OCI-LY1 (cell line): ENCODE measurements around the gene YLPM1.
A peak's percentile ranks its signal among the peaks of the same experiment; 100 is the strongest.

Experiments used
- H2AFZ ChIP-seq: fragments of 200-600 bp; sonication (generic), shearing (Covaris generic); 2 replicates; pipeline ENCODE4 v1.6.0; 2014; ENCODE audit warnings: antibody characterized with exemption, mild to moderate bottlenecking, low read length
- H3F3A ChIP-seq: fragments of 200-600 bp; sonication (generic), shearing (Covaris generic); 2 replicates; pipeline ENCODE4 v1.6.0; 2014; ENCODE audit warnings: mild to moderate bottlenecking, antibody characterized with exemption, low read length, moderate library complexity; ENCODE audit not compliant: insufficient read depth
- H3K27ac ChIP-seq: fragments of 200-600 bp; sonication (generic); 2 replicates; pipeline ENCODE4 v1.5.1; 2014; ENCODE audit warnings: low read length, mixed run types, mild to moderate bottlenecking, low read depth; ENCODE audit not compliant: poor library complexity, severe bottlenecking
- H3K27me3 ChIP-seq: fragments of 200-600 bp; sonication (generic); 2 replicates; pipeline ENCODE4 v1.6.0; 2014; ENCODE audit warnings: antibody characterized with exemption, mild to moderate bottlenecking, low read length, moderate library complexity; ENCODE audit not compliant: insufficient read depth
- H3K36me3 ChIP-seq: fragments of 200-600 bp; sonication (generic); 2 replicates; pipeline ENCODE4 v1.6.1; 2014; ENCODE audit warnings: mild to moderate bottlenecking, antibody characterized with exemption, low read length, moderate library complexity, mixed read lengths; ENCODE audit not compliant: insufficient read depth
- H3K4me1 ChIP-seq: fragments of 200-600 bp; sonication (generic); 2 replicates; pipeline ENCODE4 v1.5.1; 2014; ENCODE audit warnings: mild to moderate bottlenecking, low read length, moderate library complexity; ENCODE audit not compliant: insufficient read depth, severe bottlenecking
- H3K4me2 ChIP-seq: fragments of 200-600 bp; sonication (generic), shearing (Covaris generic); 2 replicates; pipeline ENCODE4 v1.6.1; 2014; ENCODE audit warnings: low read length
- H3K4me3 ChIP-seq: fragments of 200-600 bp; sonication (generic); 2 replicates; pipeline ENCODE4 v1.5.1; 2014; ENCODE audit warnings: low read length, low read depth, mild to moderate bottlenecking, mixed read lengths; ENCODE audit not compliant: poor library complexity, severe bottlenecking
- H3K79me2 ChIP-seq: fragments of 200-600 bp; shearing (Covaris generic); 2 replicates; pipeline ENCODE4 v1.6.1; 2016; ENCODE audit warnings: mixed run types, low read length, mixed read lengths; ENCODE audit not compliant: insufficient read depth
- H3K9ac ChIP-seq: fragments of 200-600 bp; sonication (generic), shearing (Covaris generic); 2 replicates; pipeline ENCODE4 v1.6.1; 2014; ENCODE audit warnings: mild to moderate bottlenecking, low read length, mixed read lengths
- H3K9me2 ChIP-seq: fragments of 200-600 bp; sonication (generic), shearing (Covaris generic); 2 replicates; pipeline ENCODE4 v1.6.1; 2014; ENCODE audit warnings: low read depth, mild to moderate bottlenecking, low read length, mixed read lengths
- H3K9me3 ChIP-seq: fragments of 200-600 bp; shearing (Covaris generic); 2 replicates; pipeline ENCODE4 v1.6.1; 2014; ENCODE audit warnings: low read length, mixed read lengths
- H4K20me1 ChIP-seq: fragments of 200-600 bp; sonication (generic), shearing (Covaris generic); 2 replicates; pipeline ENCODE4 v1.6.0; 2016; ENCODE audit warnings: mild to moderate bottlenecking, low read length; ENCODE audit not compliant: insufficient read depth
- CTCF ChIP-seq: fragments of 200-600 bp; sonication (generic), shearing (Covaris generic); IDR thresholded peaks from 2 replicates; pipeline ENCODE4 v1.5.1; 2017; ENCODE audit warnings: mild to moderate bottlenecking, antibody characterized with exemption, low read length, moderate library complexity, mixed read lengths
- EZH2 ChIP-seq: fragments of 200-600 bp; sonication (generic), shearing (Covaris generic); IDR thresholded peaks from 2 replicates; pipeline ENCODE4 v1.8.0; 2017; ENCODE audit warnings: borderline replicate concordance, mixed run types, mild to moderate bottlenecking, antibody characterized with exemption, low read length, moderate library complexity, mixed read lengths

YLPM1 gene

GRCh38 chr14:74859757-74860552 lies 96.8 kb downstream of the YLPM1 start:
- Histone ChIP-seq H3K9ac (no peak overlapping the region), H4K20me1 (no peaks in the 10 kb centered on the region), H2AFZ (no peak overlapping the region), H3K27me3 (no peaks in the 10 kb centered on the region; the same call in 1 of the 2 replicates), H3K4me3 (no peak overlapping the region), H3K4me2 (no peak overlapping the region), H3K9me3 (no peaks in the 10 kb centered on the region), H3K36me3 (no peaks in the 10 kb centered on the region), H3K27ac (no peak overlapping the region), H3K4me1 (no peaks in the 10 kb centered on the region), H3K79me2 (no peaks in the 10 kb centered on the region), H3F3A (no peaks in the 10 kb centered on the region), H3K9me2 (no peaks in the 10 kb centered on the region)
- no peak for TF ChIP-seq CTCF
- TF ChIP-seq EZH2: no peak

- Histone ChIP-seq H4K20me1 (no peaks in the 10 kb centered on the region), H3K27ac (no peak overlapping the region), H3K79me2 (no peaks in the 10 kb centered on the region), H3K4me2 (no peak overlapping the region), H3K4me3 (no peak overlapping the region), H2AFZ (no peak overlapping the region), H3K9ac (no peak overlapping the region), H3K9me2 (no peaks in the 10 kb centered on the region), H3K27me3 (no peaks in the 10 kb centered on the region; the same call in 1 of the 2 replicates), H3K4me1 (no peaks in the 10 kb centered on the region), H3F3A (no peaks in the 10 kb centered on the region), H3K9me3 (no peaks in the 10 kb centered on the region), H3K36me3 (no peaks in the 10 kb centered on the region)
- TF ChIP-seq EZH2: no peak
- TF ChIP-seq CTCF: peak; percentile 89
Observed at GRCh38 chr14:74860899-74861733, 98.0 kb downstream of the YLPM1 start.

- Histone ChIP-seq H3K9me2 (no peaks in the 10 kb centered on the region), H3K9me3 (no peaks in the 10 kb centered on the region), H3K4me1 (no peaks in the 10 kb centered on the region), H3K4me3 (no peak overlapping the region), H3F3A (no peaks in the 10 kb centered on the region), H2AFZ (no peak overlapping the region), H3K9ac (no peak overlapping the region), H3K36me3 (no peaks in the 10 kb centered on the region), H4K20me1 (no peaks in the 10 kb centered on the region), H3K79me2 (no peaks in the 10 kb centered on the region), H3K4me2 (no peak overlapping the region), H3K27me3 (no peaks in the 10 kb centered on the region; the same call in 1 of the 2 replicates), H3K27ac (no peak overlapping the region)
- TF ChIP-seq EZH2: no peak
- no peak for TF ChIP-seq CTCF
Observed at GRCh38 chr14:74861734-74862090, 98.6 kb downstream of the YLPM1 start.
